SK-N-SH (cell line): Measurements from ENCODE around the gene ROMO1. TPM values are rescaled to one million over a fixed set of nuclear protein-coding genes. Genes with fewer than 3 reads are reported as not detected.

Source experiments
- CTCF ChIA-PET: fragments of 300-600, 350-600 bp; formaldehyde crosslinking; extraction: SDS; loops from one replicate; lab custom pipeline; 2021; lab: Yijun Ruan, JAX
- POLR2A ChIA-PET: fragments of 350-600 bp; sonication (Branson Sonifier 250); formaldehyde crosslinking; extraction: SDS; loops from one replicate; lab custom pipeline; 2020; ENCODE audit warnings: antibody characterized with exemption, inconsistent platforms; lab: Yijun Ruan, JAX
- DNase-seq: peaks from one replicate; pipeline ENCODE4 v3.0.0; 2012
- H2AFZ ChIP-seq: fragments of 200-600 bp; sonication (generic); 2 replicates; pipeline ENCODE4 v1.8.1; 2016; ENCODE audit warnings: antibody characterized with exemption, mild to moderate bottlenecking, low read depth
- H3F3A ChIP-seq: fragments of 200-600 bp; sonication (generic); replicated peaks from 2 replicates; pipeline ENCODE3; 2016; ENCODE audit warnings: antibody characterized with exemption, mild to moderate bottlenecking; ENCODE audit not compliant: insufficient read depth
- H3K27ac ChIP-seq, 2 experiments: fragments of 200-500 bp in 1 of 2; fragments of 200-600 bp in 1 of 2; sonication (Bioruptor generic) in 1 of 2; sonication (generic), shearing (Covaris generic) in 1 of 2; 2 replicates each; pipeline versions ENCODE4 v1.5.1 to v1.6.1; 2014 to 2016; ENCODE audit warnings: low read depth in 2 of 2, inconsistent platforms in 1 of 2, low read length in 1 of 2, mild to moderate bottlenecking in 1 of 2, mixed read lengths in 1 of 2
- H3K27me3 ChIP-seq: fragments of 200-600 bp; sonication (generic), shearing (Covaris generic); 2 replicates; pipeline ENCODE4 v1.6.1; 2016; ENCODE audit warnings: mixed run types; ENCODE audit not compliant: insufficient read depth
- H3K36me3 ChIP-seq, 2 experiments: fragments of 200-500 bp in 1 of 2; fragments of 200-600 bp in 1 of 2; sonication (Bioruptor generic) in 1 of 2; sonication (generic) in 1 of 2; replicated peaks in 1 of 2; 2 replicates each; pipeline versions ENCODE3 to v1.5.1; 2014 to 2016; ENCODE audit warnings: low read length in 1 of 2, mild to moderate bottlenecking in 1 of 2; ENCODE audit not compliant: insufficient read depth in 2 of 2, control insufficient read depth in 1 of 2
- H3K4me1 ChIP-seq, 2 experiments: fragments of 200-500 bp in 1 of 2; fragments of 200-600 bp in 1 of 2; sonication (Bioruptor generic) in 1 of 2; sonication (generic), shearing (Covaris generic) in 1 of 2; 2 replicates each; pipeline versions ENCODE4 v1.5.1 to v1.6.1; 2014 to 2016; ENCODE audit warnings: low read depth in 1 of 2, low read length in 1 of 2, mixed run types in 1 of 2; ENCODE audit not compliant: insufficient read depth in 2 of 2, control insufficient read depth in 1 of 2
- H3K4me2 ChIP-seq: fragments of 200-600 bp; sonication (generic), shearing (Covaris generic); 2 replicates; pipeline ENCODE4 v1.6.1; 2017; ENCODE audit warnings: mixed run types
- H3K4me3 ChIP-seq, 2 experiments: fragments of 200-500 bp in 1 of 2; fragments of 200-600 bp in 1 of 2; sonication (Bioruptor generic) in 1 of 2; sonication (generic), shearing (Covaris generic) in 1 of 2; 2 replicates each; pipeline versions ENCODE4 v1.5.1 to v1.8.1; 2014 to 2016; ENCODE audit warnings: low read depth in 2 of 2, inconsistent platforms in 1 of 2, low read length in 1 of 2, mild to moderate bottlenecking in 1 of 2, mixed read lengths in 1 of 2, moderate library complexity in 1 of 2
- H3K79me2 ChIP-seq: fragments of 200-600 bp; sonication (generic); 2 replicates; pipeline ENCODE4 v1.8.1; 2017; ENCODE audit warnings: mild to moderate bottlenecking; ENCODE audit not compliant: insufficient read depth
- H3K9ac ChIP-seq: fragments of 200-600 bp; sonication (generic); 2 replicates; pipeline ENCODE4 v1.6.1; 2017; ENCODE audit warnings: mixed run types
- H3K9me2 ChIP-seq: fragments of 200-600 bp; sonication (generic); 2 replicates; pipeline ENCODE4 v1.6.1; 2017; ENCODE audit warnings: mixed run types
- H3K9me3 ChIP-seq: fragments of 200-600 bp; sonication (generic); 2 replicates; pipeline ENCODE4 v1.6.1; 2017; ENCODE audit warnings: mixed run types, mild to moderate bottlenecking, moderate library complexity
- H4K20me1 ChIP-seq: fragments of 200-600 bp; sonication (generic); 2 replicates; pipeline ENCODE4 v1.6.1; 2017; ENCODE audit warnings: mild to moderate bottlenecking, mixed run types; ENCODE audit not compliant: insufficient read depth
- ELF1 ChIP-seq: IDR thresholded peaks from 2 replicates; pipeline ENCODE4 v1.4.0; 2012
- EP300 ChIP-seq, 2 experiments: IDR thresholded peaks; 2 replicates each; pipeline versions ENCODE4 v1.4.0 to v1.6.1; 2012; ENCODE audit warnings: borderline replicate concordance in 1 of 2, low read depth in 1 of 2, low read length in 1 of 2
- GATA2 ChIP-seq: sonication (generic); formaldehyde crosslinking; IDR thresholded peaks from 2 replicates; pipeline ENCODE4 v1.5.0; 2020; ENCODE audit warnings: mild to moderate bottlenecking, missing genetic modification reagents
- JUND ChIP-seq: IDR thresholded peaks from 2 replicates; pipeline ENCODE4 v1.4.0; 2012
- MEF2A ChIP-seq: IDR thresholded peaks from 2 replicates; pipeline ENCODE4 v1.4.0; 2012; ENCODE audit warnings: low read depth, borderline replicate concordance
- NFIC ChIP-seq: IDR thresholded peaks from 2 replicates; pipeline ENCODE4 v1.4.0; 2012; ENCODE audit warnings: borderline replicate concordance
- NRF1 ChIP-seq: IDR thresholded peaks from 2 replicates; pipeline ENCODE4 v1.6.1; 2012; ENCODE audit warnings: low read depth, mild to moderate bottlenecking, low read length
- RXRA ChIP-seq: IDR thresholded peaks from 2 replicates; pipeline ENCODE4 v1.4.0; 2012; ENCODE audit warnings: low read depth, mild to moderate bottlenecking, borderline replicate concordance
- SIN3A ChIP-seq: IDR thresholded peaks from 2 replicates; pipeline ENCODE4 v1.6.1; 2012; ENCODE audit warnings: low read depth, mild to moderate bottlenecking, low read length, moderate library complexity, borderline replicate concordance
- TCF12 ChIP-seq: IDR thresholded peaks from 2 replicates; pipeline ENCODE4 v1.4.0; 2012
- TEAD4 ChIP-seq: IDR thresholded peaks from 2 replicates; pipeline ENCODE4 v1.4.0; 2012; ENCODE audit warnings: mild to moderate bottlenecking, borderline replicate concordance; ENCODE audit not compliant: insufficient read depth
- WGBS: methylation state at CpG from one replicate; pipeline ENCODE4 v1.1.6; 2017; ENCODE audit warnings: low lambda C conversion rate; 5-methylcytosine and 5-hydroxymethylcytosine counted together
- polyA plus RNA-seq, 3 experiments: library from polyadenylated mRNA; depleted of rRNA; stranded (reverse); fragments of >200 nt; gene quantifications; 2 replicates each; pipeline ENCODE4 v1.2.3, GENCODE V29; 2012
- TF ChIP-seq, protein P1 (sequence below): fragments of 150-350 bp; IDR thresholded peaks from 2 replicates; pipeline ENCODE4 v1.6.1; 2017; ENCODE audit warnings: antibody characterized with exemption, low read length, low read depth, borderline replicate concordance
- TF ChIP-seq, protein P2 (sequence below): IDR thresholded peaks from 2 replicates; pipeline ENCODE4 v1.6.1; 2012; ENCODE audit warnings: mild to moderate bottlenecking, low read depth, low read length, moderate library complexity
- TF ChIP-seq, protein P3 (sequence below): IDR thresholded peaks from 2 replicates; pipeline ENCODE4; 2012
- TF ChIP-seq, protein P4 (sequence below): fragments of 200-600 bp; sonication (generic); IDR thresholded peaks from 2 replicates; pipeline ENCODE4 v1.6.1; 2017; ENCODE audit warnings: antibody characterized with exemption, mild to moderate bottlenecking, moderate library complexity
- TF ChIP-seq, protein P5 (sequence below): fragments of 150-350 bp; IDR thresholded peaks from 2 replicates; pipeline ENCODE4 v1.6.1; 2016; ENCODE audit warnings: mild to moderate bottlenecking, low read depth, low read length

ROMO1 gene
- polyA plus RNA-seq, 1 of the 3 experiments (the other 2 are of a cell fraction): 1,273 TPM

- Histone ChIP-seq H4K20me1 (peaks cover 30% of the 10 kb centered on the region), H3K9me3 (no peaks in the 10 kb centered on the region), H3K4me1 (peaks cover 0 to 16% of the 10 kb centered on the region in 2 experiments; a peak in 3 of 4 replicates), H3K27me3 (no peaks in the 10 kb centered on the region), H3K4me3 (peak overlapping the region in 1 of 2 experiments; percentile 90; a peak in 2 of 4 replicates), H3K27ac (peak overlapping the region; percentile 88 to 89; a peak in 3 of 4 replicates), H3K9me2 (no peaks in the 10 kb centered on the region), H3K9ac (peak overlapping the region; percentile 95; the same call in 1 of the 2 replicates), H3F3A (peaks cover 59% of the 10 kb centered on the region), H2AFZ (no peak overlapping the region), H3K4me2 (peak overlapping the region; percentile 92), H3K79me2 (peaks cover 76% of the 10 kb centered on the region), H3K36me3 (peaks cover 45 to 62% of the 10 kb centered on the region in 2 experiments)
- WGBS: 93% methylated on average over 7 of the region's 7 CpGs
- DNase-seq: no peak
- ChIA-PET POLR2A (interaction anchor here (1.0 to 2.1 kb wide), 2 partner anchors 21 to 42 kb away, joined by 3 to 17 read pairs; partner anchors contain the start of gene RBM39), CTCF (interaction anchor here (1.0 to 4.7 kb wide), 4 partner anchors 11 to 99 kb away, joined by 3 to 18 read pairs (median 8); partner anchors contain the start of genes CPNE1 and RBM12)
- TF ChIP-seq, protein P1, sequence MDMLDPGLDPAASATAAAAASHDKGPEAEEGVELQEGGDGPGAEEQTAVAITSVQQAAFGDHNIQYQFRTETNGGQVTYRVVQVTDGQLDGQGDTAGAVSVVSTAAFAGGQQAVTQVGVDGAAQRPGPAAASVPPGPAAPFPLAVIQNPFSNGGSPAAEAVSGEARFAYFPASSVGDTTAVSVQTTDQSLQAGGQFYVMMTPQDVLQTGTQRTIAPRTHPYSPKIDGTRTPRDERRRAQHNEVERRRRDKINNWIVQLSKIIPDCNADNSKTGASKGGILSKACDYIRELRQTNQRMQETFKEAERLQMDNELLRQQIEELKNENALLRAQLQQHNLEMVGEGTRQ: no peak
- TF ChIP-seq MEF2A (no peak), JUND (no peak), SIN3A (no peak), TEAD4 (no peak), NRF1 (no peak), NFIC (no peak), GATA2 (CRISPR knock-in tag) (no peak), EP300 (IDR thresholded peaks at IDR 0.05; ENCODE audit: borderline replicate concordance in 1 of 2, low read depth in 1 of 2, low read length in 1 of 2) (no peak), ELF1 (no peak), TCF12 (no peak), RXRA (no peak)
- TF ChIP-seq, protein P2, sequence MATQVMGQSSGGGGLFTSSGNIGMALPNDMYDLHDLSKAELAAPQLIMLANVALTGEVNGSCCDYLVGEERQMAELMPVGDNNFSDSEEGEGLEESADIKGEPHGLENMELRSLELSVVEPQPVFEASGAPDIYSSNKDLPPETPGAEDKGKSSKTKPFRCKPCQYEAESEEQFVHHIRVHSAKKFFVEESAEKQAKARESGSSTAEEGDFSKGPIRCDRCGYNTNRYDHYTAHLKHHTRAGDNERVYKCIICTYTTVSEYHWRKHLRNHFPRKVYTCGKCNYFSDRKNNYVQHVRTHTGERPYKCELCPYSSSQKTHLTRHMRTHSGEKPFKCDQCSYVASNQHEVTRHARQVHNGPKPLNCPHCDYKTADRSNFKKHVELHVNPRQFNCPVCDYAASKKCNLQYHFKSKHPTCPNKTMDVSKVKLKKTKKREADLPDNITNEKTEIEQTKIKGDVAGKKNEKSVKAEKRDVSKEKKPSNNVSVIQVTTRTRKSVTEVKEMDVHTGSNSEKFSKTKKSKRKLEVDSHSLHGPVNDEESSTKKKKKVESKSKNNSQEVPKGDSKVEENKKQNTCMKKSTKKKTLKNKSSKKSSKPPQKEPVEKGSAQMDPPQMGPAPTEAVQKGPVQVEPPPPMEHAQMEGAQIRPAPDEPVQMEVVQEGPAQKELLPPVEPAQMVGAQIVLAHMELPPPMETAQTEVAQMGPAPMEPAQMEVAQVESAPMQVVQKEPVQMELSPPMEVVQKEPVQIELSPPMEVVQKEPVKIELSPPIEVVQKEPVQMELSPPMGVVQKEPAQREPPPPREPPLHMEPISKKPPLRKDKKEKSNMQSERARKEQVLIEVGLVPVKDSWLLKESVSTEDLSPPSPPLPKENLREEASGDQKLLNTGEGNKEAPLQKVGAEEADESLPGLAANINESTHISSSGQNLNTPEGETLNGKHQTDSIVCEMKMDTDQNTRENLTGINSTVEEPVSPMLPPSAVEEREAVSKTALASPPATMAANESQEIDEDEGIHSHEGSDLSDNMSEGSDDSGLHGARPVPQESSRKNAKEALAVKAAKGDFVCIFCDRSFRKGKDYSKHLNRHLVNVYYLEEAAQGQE: no peak
- TF ChIP-seq, protein P3, sequence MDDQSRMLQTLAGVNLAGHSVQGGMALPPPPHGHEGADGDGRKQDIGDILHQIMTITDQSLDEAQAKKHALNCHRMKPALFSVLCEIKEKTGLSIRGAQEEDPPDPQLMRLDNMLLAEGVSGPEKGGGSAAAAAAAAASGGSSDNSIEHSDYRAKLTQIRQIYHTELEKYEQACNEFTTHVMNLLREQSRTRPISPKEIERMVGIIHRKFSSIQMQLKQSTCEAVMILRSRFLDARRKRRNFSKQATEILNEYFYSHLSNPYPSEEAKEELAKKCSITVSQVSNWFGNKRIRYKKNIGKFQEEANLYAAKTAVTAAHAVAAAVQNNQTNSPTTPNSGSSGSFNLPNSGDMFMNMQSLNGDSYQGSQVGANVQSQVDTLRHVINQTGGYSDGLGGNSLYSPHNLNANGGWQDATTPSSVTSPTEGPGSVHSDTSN: no peak
- TF ChIP-seq, protein P4, sequence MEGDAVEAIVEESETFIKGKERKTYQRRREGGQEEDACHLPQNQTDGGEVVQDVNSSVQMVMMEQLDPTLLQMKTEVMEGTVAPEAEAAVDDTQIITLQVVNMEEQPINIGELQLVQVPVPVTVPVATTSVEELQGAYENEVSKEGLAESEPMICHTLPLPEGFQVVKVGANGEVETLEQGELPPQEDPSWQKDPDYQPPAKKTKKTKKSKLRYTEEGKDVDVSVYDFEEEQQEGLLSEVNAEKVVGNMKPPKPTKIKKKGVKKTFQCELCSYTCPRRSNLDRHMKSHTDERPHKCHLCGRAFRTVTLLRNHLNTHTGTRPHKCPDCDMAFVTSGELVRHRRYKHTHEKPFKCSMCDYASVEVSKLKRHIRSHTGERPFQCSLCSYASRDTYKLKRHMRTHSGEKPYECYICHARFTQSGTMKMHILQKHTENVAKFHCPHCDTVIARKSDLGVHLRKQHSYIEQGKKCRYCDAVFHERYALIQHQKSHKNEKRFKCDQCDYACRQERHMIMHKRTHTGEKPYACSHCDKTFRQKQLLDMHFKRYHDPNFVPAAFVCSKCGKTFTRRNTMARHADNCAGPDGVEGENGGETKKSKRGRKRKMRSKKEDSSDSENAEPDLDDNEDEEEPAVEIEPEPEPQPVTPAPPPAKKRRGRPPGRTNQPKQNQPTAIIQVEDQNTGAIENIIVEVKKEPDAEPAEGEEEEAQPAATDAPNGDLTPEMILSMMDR: no peak
- TF ChIP-seq, protein P5, sequence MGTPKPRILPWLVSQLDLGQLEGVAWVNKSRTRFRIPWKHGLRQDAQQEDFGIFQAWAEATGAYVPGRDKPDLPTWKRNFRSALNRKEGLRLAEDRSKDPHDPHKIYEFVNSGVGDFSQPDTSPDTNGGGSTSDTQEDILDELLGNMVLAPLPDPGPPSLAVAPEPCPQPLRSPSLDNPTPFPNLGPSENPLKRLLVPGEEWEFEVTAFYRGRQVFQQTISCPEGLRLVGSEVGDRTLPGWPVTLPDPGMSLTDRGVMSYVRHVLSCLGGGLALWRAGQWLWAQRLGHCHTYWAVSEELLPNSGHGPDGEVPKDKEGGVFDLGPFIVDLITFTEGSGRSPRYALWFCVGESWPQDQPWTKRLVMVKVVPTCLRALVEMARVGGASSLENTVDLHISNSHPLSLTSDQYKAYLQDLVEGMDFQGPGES: no peak
Measured at GRCh38 chr20:35700625-35701148, 1.5 kb downstream of the ROMO1 start.
